KG1 (cell line): ENCODE measurements around the gene ALDH1A1.

Experiments used
- DNase-seq: peaks from one replicate; lab custom pipeline; 2025; lab: John Stamatoyannopoulos, UW

Gene ALDH1A1

DNA sequence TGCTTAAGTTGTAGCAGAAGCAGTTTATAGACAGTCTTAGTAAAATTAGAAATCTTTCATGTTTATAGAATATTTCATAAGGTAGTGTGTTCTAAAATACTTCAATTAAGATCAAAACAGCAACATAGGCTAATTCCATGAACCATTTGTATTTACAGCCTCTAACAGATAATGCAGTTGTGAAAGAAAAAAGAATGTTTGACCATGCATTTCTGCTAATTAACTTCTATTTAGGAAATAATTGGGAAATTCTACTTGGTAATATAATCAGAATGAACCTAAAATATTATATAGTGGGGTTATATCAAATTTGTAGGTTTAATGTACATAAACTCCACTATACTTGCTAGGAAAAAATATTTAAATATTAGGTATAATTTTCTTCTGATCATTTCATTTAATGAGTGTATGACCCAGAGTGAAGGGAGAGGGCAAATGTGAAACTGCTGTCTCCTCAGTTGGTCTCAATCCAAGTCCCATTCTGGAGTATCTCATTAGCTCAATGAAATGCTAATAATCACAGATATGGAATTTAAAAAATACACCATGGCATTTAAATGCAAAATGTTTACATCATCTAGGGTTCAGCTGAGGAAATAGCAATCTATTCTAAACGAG, 34.9 kb downstream of the ALDH1A1 start:
- no peak for DNase-seq

- DNase-seq: no peak
Measured at GRCh38 chr9:72915659-72916058, 37.2 kb downstream of the ALDH1A1 start.

DNA sequence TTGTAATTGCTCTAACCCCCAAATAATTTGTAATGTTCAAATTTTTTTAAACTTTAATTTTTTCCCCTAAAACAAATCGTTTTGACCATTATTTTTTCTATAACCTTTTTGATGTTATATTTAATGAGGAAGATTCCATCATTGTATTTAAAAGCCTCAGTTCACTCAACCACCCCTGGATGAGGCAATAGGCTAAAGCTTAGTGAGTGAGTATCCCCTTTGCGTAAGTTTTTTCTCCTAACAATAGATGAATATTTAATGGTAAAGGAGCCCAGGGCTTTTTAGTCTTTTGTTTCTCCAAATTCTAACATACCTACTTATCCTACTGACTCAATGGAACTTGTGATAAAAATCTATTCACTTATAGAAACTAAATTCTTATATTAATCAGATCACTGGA, 38.1 kb downstream of the ALDH1A1 start:
- no peak for DNase-seq

DNA sequence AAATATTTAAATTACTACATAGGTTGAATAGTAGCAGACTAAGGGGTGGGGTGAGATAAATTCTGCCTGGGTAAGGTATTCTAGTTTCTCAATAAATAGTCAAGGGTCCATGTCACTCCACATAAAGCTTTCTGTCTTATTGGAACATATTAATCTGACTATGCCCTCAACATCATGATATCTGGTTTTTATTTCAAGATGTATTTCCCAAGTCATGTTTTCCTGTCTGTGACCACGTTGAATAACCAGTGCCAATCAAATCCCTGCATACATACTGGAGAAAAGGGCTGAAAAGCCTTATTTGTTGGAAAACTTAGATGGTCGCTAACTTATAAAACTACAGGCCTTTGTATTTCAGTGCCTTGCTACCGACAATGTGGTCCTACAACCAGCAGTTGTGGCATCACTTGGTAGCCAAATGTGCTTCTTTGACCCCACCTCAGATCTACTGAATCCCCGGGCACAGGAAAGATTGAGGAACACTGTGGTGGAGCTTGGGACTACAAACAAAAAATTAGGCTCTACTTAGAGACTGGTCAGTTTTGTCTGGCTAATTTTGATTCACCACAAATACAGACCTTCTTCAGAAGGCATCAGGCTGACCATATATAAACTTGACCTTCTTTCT, 39.4 kb downstream of the ALDH1A1 start:
- DNase-seq: no peak

GRCh38 chr9:72912476-72913381, 40.1 kb downstream of the ALDH1A1 start:
- DNase-seq: no peak

- no peak for DNase-seq
Measured at GRCh38 chr9:72911816-72912215, 41.0 kb downstream of the ALDH1A1 start.

GRCh38 chr9:72911247-72911775, 41.5 kb downstream of the ALDH1A1 start:
- no peak for DNase-seq

DNA sequence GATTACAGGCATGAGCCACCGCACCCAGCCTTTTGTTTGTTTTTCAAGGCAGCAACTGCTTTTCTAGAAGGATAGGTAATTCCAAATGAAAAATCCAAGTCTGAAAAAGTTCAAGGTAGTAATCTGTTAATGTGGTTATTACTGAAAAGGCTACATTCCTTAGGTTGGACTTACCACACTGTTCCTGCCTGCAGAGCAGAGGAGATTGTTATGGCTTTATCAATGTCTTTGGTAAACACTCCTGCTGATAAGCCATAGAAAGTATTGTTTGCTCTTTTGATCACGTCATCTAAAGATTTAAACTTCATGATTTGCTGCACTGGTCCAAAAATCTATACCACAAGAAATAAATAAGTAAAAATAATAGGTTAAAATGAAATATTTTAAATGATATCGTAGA, 43.4 kb downstream of the ALDH1A1 start:
- no peak for DNase-seq

DNA sequence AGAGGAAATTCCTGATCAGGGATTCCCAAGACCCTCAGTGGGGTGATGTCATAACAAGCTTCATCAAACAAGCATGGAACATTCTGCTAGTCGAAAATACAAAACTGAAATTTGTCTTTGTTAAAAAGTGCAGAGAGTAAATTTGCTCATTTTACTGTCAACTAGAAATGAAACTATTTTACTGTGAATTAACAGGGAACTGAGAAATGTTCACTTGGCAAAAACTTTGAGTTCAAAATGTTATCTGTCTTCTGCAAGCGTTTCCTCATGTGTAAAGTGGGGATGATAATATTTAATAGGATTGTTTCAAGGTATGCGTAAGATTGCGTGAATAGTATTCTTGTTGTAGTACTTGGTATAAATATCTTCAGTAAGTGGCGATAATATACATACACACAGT, 45.4 kb downstream of the ALDH1A1 start:
- DNase-seq: no peak

DNA sequence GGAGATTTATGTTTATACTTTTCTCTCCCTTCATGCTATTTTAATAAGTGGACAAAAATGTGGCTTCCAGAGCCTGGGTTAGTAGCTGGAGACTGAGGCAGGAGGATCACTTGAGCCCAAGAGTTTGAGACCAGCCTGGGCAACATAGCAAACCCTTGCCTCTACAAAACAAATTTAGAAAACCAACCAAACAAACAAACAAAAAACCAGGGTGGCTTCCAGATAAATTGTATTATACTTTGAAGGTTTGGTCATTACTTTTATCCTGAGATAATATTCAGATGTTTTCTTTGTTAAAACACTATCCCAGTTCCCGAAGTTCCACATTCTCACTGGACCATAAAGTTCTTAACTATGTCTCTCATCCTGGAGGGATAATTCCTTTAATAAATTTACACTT, 46.0 kb downstream of the ALDH1A1 start:
- no peak for DNase-seq

DNA sequence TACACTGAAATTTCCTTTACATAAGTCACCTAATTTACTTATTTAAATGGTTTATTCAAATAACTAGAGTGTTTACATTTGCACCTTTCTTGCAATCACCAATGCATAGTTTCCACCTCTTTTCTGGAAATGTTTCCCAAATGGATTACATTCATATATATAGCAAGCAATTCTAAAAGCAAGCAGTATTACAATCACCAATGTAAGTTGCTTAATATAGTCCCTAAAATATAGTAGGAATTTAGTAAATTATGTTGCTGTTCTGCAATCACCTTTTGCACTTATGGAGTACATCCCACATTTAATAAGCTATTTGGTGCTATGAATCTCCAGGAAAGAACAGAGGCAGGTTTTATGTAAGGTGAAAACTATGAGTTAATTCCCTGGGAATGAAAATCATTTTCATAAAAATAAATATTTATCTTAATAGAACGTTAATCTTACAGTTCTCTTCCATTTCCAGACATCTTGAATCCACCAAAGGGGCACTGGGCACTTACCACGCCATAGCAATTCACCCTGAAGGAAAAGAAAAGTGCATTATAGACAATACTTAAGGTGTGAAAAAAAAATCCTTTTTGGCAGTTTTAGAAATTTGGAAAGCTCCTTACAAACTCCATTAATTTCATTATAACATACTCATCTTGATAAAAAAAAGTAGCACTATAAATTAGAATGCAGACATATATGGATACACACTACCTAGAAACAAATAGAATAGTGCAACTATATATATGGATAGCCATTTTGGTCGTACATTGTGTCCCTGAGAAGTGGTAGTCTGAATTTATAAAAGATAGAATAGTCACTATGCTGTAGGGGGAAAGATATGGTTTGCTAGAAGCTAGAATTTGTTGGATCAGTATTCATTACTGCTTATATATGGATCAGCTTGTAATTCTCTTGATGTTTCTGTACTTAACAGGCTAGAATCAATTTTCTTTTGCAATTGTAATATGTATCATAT, 47.1 kb downstream of the ALDH1A1 start:
- DNase-seq: no peak

DNA sequence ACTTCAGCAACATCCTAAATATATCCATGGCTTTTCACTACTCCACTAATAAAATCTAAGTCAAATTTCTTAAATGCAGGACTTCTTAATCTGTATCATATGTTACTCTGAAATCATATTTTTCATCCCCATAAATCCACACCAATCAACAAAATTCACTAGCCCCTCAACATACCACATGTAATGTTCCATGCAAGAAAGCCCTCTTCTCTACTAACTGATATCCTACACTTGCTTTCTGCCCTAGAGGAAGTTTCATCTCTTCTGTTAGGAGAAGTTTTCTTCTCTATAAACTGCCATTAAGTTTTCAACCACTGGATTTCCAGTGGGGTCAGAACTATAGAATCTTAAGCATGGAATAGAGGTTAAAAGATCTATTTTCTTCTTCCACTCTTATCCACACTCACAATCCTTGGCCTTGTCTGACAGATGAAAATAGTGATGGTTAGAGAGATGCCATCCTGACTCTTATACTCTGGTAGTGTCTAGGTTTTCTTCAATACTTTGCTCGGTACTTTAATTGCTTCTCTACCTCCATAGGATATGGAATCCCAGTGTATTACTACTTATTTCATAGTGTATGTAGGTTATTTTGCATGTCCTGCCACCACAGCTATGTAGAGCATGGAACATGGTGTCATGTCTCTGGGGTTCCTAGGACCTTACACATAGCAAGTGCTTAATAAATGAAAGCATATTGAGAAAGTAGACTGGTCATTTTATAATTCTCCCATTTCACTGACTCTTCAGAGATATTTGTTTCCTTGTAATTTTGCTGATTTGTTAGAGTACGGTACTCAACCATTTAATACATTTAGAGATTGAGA, 48.4 kb downstream of the ALDH1A1 start:
- no peak for DNase-seq

- DNase-seq: no peak
Measured at GRCh38 chr9:72903103-72903502, 49.8 kb downstream of the ALDH1A1 start.

DNA sequence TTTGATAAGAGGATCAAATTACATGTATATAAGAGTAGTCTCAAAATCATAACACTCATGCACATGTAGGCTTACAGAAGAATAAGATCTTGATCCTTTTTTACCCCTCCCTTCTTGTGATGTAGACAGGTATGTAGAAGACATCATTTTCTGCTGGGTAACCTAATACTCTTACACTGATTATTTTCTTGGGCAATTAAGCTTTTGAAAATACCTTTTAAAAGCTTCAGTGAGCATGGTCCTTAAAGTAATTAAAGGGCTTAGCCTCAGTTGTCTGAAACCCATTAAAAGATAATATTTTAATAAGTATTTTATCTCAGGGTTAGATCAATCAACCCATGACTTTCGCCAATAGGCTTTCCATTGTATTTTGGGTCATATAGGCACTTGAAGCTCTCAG, 50.6 kb downstream of the ALDH1A1 start:
- DNase-seq: no peak

- no peak for DNase-seq
Measured at GRCh38 chr9:72899734-72900477, 52.9 kb downstream of the ALDH1A1 start.

GRCh38 chr9:72898784-72899733, 53.8 kb downstream of the ALDH1A1 start:
- DNase-seq: no peak

GRCh38 chr9:72898360-72898759, 54.5 kb downstream of the ALDH1A1 start:
- DNase-seq: no peak

DNA sequence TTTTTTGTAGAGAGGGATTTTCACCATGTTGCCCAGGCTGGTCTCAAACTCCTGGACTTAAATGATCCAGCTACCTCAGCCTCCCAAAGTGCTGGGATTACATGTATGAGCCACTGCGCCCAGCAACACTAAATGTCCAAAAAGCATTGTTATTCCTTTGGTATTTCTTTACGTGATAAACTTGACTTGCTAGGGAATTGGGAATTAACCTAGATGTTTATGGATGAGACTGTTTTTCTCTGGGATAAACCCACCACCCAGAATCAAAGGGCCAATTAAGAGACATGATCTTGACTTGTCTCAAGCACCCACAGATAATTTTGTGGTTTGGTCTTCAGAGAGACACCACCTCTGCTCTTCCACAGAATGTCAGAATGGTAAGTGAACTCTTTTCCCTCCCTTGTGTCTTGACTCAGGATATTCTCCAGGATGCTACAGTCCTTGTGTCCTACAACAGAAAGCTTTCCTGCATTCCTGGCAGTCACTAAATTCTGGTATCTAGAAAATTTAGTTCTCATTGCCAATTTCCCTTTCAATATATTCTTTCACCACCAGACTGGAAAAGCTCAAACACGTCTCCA, 55.7 kb downstream of the ALDH1A1 start:
- no peak for DNase-seq
